ENCODE data around the gene BCHE.

The BCHE gene

DNA sequence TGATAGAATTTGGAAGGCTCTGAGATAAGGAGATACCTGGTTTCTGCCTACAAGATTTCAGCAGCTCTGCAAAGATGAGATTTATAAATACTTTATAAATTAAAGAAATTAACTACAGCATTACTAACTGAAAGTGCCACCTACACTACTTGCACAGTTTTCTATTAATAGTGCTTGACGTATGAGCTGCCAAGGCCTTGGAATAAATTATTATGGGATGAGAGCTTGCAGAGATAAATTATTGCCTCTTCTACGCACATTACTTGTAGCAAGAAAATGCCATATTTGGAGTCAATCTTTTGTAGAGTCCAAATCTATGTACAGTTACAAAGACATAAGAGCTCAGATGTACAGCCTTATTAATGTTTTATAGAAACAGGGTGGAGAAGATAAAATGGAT is 89.1 kb downstream of the BCHE start:
- DNase-seq = no peak

DNA sequence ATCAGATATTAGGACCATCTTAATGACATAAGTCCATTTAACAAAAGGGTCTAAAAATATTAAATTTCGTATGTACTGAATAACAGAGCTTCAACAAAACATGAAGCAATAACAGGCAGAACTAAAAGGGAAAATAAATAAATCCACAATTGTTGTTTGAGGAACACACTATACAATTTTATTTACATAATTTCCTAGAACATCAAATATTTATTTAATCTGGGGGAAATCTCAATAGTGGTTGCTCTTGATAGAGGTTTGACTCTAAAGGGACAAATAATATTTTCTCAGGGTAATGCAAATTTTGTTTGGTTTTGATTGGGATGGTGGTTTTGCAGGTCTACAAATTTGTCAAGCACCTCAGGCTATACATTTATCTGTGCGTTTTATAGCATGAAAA is 90.3 kb downstream of the BCHE start:
- no peak for DNase-seq

DNA sequence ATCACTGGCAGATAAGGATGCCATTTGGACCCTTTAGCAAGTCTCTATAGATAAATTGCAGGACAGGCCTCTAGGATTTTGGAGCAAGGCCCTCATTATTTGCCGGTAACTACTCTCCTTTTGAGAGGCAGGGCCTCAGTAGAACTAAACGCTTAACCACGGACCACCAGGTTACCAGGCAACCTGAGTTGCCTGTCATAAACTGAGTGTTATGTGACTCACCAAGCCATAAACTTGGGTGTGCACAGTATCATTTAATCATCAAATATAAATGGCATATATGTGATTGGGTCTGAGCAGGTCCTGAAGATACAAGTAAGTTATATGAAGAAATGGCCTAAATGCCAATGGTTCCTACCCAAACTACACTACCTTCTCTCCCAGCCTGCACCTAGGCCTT is 93.2 kb downstream of the BCHE start:
- no peak for DNase-seq

DNA sequence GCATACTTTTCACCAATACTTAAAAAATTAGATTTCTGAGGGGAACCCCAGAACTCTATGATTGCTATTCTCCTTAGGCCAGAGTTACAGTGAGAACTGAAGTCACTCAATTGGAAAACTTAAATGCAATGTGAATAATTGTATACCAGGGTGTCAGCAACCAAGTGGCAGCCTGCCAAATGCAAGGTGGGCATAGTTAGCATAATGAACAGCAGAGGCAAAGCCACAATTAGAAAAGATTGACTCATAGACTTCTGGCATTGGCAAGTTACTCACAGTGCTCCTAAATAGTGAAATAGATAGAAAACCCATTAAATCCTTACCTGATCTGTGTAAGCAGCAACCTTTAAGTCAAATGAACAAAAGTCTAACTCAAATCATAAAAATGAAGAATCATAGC is 94.9 kb downstream of the BCHE start:
- no peak for DNase-seq

DNA sequence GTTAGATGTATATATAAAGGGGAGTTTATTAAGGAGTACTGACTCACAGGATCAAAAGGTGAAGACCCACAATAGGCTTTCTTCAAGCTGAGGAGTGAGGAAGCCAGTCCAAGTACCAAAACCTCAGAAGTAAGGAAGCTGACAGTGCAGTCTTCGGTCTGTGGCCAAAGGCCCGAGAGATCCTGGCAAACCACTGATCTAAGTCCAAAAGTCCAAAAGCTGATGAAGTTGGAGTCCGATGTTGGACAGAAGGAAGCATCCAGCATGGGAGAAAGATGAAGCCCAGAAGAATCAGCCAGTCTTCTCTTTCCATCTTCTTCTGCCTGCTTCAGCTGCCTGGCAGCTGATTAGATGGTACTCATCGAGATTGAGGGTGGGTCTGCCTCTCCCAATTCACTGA is 107.5 kb downstream of the BCHE start:
- no peak for DNase-seq

DNA sequence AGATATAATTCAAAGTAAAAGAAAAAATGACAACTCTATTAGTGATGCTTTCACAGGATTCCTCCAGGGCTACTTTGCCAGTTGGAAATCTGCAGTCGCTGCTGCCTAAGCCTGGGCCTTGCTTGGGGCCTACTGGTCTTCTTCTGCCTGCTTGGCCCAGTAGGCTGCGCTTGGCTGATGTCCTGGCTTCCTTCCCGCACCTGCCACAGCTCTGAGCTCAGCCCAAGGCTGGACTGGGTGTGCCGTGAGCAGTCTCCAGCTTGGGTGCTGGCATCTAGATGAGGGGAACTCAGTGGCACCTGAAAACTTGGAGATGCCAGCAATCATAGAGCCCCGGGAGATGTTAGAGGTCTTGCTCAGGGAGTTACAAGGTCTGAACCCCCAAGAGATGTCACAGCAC is 108.3 kb downstream of the BCHE start:
- no peak for DNase-seq

DNA sequence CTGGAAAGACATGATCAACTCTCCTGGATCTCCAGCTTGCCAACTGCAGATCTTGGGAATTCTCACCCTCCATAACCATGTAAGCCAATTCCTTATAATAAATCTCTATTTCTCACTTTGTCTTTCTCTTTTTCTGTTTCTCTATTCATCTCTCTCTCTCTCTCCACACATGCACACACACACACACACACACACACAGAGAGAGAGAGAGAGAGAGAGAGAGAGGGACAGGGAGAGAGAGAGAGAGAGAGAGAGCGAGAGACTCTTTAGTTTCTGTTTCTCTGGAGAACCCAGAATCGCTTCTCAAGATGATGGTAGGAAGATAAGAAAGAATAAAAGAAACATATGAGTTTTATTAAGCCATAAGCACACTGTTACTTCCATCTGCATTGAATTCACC is 111.9 kb downstream of the BCHE start:
- DNase-seq = no peak

All from T-helper 1 cell (primary cell).